Stimulated activated CD4-positive, alpha-beta T cell treated with anti-CD3 and anti-CD28 coated beads, Interleukin-4, amount 100 ng/mL, for 1 hour (primary cell): ENCODE measurements around the gene GPS2.
"Not testable (repeated sequence)": the region's sequence is repeated elsewhere in the genome, so short reads cannot be mapped to it uniquely, and the experiment has no call there.

ENCODE experiments used
- DNase-seq: peaks from one replicate; pipeline ENCODE4 v3.0.0-alpha.2; 2020

Gene GPS2

DNA sequence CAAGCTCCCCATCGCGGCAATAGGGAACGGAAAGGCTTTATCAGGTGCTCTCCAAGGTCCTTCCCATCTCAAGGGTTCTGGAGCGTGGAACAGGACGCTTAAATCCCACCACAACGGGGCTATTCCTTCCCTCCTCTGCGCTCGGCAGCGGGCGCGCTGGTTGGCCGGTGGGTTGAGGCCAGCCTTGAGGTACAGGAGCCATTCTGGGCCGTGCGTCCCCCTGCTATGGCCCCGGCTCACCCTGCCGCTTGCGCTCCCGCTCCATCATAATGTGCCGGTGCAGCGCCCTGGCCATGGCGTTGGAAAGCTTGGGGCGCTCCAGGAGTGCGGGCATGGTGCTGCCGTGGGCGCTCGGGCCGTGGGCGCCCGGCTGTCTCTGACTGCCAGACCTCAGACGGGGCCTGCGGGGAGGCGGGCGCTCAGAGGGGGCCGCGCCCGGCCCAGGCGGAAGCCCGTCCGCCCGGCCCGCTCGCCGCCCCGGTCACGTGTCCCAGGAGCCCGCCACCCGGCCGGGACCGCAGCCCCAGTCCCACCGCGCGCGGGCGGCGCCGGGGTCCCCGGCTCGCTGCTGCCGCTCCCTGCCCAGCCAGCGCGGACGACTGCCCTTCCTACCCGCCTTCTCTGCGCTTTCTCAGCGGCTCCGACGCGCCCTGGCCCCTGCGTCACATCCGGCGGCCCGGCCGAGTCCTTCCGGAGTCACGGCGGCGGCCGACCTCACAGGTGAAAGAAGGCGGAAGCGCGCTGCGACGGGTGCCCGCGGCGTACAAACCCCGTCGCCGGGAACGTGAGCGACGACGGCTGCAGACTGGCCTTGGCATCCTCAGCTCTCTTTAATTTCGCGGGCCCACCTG is at the start of gene GPS2:
GPS2 (minus strand) TSS at position 642 of the 851 bp plus-strand sequence; CDS start at position 334, 308 bp downstream.
- DNase-seq, result peak; percentile 95

- DNase-seq, result no peak
Observed at GRCh38 chr17:7363311-7363710, 48.2 kb upstream of the GPS2 start.

DNA sequence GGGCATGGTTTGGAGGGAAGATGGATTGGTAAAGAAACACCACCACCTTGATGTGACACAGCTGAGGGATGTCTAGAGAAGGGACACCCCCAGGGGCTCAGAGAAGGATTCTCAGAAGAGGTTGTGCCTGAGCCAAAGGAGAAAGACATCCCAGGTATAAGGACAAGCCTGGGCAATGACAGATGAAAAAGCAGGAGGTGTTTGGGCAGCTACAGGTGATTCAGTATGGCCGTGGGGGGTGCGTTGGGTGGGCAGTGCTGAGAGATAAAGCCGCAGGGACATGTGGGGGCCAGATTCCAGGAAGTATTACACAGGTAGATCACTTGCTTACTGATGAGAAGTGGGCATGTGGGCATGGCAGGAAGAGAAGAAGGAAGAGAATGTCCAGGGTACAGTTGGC is 46.7 kb upstream of the GPS2 start:
- DNase-seq, result no peak

DNA sequence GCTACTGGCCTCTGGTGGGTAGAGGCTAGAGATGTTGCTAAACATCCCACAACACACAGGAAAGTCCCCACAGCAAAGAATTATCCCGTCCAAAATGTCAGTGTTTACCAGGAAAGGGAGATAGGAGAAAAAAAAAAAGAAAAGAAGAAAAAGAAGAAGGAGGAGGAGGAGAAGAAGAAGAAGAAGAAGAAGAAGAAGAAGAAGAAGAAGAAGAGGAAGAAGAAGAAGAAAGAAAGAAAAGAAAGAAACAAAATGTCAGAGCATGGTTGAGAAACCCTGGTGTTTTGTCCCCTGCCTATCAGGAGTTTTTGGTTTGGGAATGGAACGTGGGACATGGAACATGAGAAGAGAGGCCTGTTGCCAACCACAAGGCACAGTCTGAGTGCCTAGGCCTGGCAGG is 42.2 kb upstream of the GPS2 start:
- no peak for DNase-seq

GRCh38 chr17:7356756-7357155 is 41.6 kb upstream of the GPS2 start:
- no peak for DNase-seq

- DNase-seq, result peak; percentile 84
Observed at GRCh38 chr17:7356072-7356549, 41.0 kb upstream of the GPS2 start.

- DNase-seq, result no peak
Observed at GRCh38 chr17:7355573-7355972, 40.4 kb upstream of the GPS2 start.

DNA sequence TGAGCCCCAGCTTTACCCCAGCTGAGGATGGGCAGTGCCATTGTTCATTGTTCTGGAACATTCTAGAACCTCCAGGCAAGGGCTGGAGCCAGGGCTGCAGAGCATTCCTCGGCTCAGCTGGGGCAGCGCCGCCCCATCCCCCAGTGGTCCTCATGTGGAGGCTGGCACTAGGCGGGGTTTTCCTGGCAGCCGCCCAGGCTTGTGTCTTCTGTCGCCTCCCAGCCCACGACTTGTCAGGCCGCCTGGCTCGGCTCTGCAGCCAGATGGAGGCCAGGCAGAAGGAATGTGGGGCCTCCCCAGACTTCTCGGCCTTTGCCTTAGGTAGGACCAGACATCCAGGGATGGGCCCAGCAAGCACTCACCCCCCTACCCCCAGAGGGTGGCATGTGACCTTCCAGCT is 39.9 kb upstream of the GPS2 start, which contains the start of gene TMEM95:
TMEM95 (plus strand) TSS at position 104 of the 400 bp plus-strand sequence; CDS start at position 153, 49 bp downstream.
- DNase-seq, result no peak

DNA sequence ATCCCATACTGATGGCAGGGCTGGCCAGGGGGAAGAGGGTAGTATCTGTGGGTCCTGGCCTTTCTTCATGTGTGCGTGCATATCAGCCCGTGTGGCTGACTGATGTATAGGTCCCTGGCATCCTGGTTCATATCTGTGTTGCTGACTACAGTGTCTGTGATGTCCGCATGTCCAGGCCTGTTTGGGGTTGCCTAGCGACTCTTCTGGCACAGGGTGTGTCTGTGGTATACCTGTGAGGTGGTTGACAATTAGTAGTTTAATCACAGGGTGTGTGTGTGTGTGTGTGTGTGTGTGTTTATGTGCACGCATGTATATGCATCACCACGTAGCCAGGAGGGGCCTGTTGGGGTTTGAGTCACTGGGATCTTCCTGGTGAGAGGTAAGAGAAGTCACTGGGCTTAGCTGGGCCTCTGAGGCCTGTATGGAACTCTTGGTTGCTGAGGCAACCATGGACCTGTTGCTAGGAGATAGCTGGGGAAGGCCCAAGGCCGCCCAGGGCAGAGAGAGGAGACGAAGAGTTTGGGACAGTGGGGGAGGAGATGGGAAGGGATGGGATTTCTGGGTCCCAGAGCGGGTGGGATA is 39.2 kb upstream of the GPS2 start:
- no peak for DNase-seq

DNA sequence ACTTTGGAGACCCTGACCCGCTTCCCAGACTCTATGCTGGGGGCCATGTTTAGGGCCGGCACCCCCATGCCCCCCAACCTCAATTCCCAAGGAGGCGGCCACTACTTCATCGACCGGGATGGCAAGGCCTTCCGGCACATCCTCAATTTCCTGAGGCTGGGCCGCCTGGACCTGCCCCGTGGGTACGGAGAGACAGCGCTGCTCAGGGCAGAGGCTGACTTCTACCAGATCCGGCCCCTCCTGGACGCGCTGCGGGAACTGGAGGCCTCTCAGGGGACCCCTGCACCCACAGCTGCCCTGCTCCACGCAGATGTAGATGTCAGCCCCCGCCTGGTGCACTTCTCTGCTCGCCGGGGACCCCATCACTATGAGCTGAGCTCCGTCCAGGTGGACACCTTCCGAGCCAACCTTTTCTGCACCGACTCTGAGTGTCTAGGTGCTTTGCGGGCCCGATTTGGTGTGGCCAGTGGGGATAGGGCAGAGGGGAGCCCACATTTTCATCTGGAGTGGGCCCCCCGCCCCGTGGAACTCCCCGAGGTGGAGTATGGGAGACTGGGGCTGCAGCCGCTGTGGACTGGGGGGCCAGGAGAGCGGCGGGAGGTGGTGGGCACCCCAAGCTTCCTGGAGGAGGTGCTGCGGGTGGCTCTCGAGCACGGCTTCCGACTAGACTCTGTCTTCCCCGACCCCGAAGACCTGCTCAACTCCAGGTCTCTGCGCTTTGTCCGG is 37.9 kb upstream of the GPS2 start:
- DNase-seq, result no peak

DNA sequence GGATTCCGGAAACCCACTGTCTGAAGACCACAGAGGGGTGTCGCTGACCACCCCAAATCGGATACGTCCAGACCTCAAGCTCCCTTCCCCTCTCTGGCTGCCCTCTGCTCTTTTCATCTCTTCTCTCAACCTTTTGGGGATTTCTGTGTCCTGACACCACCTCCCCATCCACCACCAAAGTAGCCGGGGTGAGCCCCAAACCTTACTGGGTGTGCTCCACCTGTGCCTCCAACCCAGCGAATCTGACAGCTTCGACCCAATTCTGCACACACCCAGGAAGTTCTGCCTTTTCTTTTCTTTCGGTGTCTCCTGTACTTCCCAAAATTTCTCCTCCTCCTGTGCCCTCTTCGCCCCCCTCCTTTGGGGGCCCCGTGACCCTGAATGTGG is 37.3 kb upstream of the GPS2 start:
- no peak for DNase-seq

- peak; percentile 68 for DNase-seq
Observed at GRCh38 chr17:7351665-7352502, 36.7 kb upstream of the GPS2 start, which contains the start of gene KCTD11. Gene KCTD11, plus strand, starts transcription at chr17:7352162.

DNA sequence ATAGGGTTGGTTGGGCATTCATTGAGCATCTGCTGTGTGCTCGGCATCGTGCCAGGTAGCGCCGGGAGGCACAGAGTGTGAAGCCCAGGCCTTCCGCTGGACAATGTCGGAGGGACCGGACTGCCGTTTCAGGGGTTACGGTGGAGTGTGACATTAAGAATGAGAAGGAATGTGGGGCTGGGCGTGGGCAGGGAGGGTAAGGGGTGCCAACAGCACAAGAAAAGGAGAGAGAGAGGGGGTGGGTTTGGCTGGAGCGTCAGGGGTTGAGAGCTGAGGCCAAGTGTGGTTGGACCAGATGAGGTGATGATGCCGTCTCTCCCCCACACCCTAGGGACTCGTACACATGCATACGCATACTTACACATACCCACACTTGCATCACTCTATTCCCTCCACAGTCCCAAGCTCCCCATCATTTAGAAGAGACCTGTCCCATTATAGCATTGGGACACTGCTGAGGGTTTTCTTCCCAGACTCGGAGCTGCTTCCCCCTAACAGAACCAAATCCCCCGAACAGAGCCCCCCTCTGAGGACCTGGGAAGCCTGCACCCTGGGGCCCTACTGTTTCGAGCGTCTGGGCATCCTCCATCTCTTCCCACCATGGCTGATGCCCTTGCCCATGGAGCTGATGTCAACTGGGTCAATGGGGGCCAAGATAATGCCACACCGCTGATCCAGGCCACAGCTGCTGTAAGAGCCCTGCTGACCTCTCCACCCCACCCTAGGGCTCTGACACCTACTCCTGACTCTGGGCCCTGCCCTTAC is 33.5 kb upstream of the GPS2 start:
- no peak for DNase-seq

DNA sequence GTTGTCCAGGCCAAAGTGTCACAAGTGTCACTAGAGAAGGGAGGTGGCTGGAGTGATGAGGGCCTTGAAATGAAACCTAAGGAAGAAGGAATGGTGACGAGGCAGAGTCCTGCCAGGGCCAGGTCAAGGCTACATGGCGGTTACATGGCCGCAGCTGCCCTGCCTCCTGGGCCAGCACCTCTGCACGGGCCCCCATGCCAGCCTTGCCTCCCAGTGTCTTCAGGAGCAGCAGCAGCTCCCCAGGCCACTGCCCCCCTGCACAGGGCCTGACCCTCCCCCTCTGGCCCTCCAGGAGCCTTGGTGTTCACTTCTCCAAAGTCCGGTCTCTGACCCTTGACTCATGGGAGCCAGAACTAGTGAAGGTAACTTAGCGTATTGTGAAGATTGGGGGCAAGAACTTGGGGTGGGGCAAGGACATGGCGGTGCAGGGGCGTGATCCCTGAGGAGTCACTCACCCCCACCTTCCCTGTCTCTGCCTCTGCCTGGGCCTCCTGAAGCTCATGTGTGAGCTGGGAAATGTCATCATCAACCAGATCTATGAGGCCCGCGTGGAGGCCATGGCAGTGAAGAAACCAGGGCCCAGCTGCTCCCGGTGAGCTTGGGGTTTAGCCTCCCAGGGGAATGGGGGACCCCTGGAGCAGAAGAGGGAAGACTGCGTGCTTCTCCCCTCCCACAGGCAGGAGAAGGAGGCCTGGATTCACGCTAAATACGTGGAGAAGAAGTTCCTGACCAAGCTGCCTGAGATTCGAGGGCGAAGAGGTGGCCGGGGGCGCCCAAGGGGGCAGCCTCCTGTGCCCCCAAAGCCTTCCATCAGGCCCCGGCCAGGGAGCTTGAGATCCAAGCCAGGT is 32.7 kb upstream of the GPS2 start:
- no peak for DNase-seq

DNA sequence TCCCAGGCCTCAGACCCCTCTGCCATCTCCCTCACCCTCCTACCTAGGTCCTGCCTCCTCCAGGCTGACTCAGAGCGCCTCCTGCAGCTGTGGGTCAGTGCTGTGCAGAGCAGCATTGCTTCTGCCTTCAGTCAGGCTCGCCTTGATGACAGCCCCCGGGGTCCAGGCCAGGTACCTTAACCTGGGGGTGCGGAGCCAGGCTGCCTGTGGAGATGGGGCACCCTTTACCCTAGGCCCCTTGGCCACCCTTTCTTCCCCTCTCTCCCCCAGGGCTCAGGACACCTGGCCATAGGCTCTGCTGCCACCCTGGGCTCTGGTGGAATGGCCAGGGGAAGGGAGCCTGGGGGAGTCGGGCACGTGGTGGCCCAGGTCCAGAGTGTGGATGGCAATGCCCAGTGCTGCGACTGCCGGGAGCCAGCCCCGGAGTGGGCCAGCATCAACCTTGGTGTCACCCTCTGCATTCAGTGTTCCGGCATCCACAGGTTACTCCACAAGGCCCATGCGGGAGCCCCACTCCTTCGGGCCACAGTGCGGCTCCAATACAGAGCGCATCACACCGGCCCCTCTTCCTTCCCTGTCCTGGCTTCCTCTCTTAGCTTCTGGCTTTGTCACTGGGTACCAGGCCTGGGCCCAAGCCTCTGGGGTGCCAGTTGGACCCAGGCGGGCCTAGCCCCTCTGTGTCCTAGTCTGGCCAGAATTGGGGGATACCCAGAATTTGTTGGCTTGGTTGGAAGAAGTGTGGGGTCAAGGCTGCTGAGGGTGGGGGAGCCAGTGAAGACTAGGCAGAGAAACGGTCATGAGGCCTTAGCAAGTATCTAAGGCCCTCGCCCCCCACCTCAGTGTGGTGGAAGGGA is 31.8 kb upstream of the GPS2 start:
- DNase-seq, result no peak

DNA sequence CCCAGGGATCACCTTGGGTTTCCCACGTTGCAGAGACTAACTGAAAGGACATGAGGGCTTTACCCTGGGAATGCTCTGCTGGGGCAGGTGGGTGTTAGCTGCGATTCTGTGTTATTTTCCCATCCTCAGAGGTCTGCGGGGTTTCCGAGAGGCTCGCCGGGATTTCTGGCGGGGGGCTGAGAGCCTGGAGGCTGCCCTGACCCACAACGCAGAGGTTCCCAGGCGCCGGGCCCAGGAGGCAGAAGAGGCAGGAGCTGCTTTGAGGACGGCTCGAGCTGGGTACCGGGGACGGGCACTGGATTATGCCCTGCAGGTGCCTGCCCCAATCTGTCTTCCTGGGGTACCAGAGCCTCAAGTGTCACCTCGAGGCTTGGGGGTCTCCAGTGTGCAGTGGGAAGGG is 28.1 kb upstream of the GPS2 start:
- no peak for DNase-seq

DNA sequence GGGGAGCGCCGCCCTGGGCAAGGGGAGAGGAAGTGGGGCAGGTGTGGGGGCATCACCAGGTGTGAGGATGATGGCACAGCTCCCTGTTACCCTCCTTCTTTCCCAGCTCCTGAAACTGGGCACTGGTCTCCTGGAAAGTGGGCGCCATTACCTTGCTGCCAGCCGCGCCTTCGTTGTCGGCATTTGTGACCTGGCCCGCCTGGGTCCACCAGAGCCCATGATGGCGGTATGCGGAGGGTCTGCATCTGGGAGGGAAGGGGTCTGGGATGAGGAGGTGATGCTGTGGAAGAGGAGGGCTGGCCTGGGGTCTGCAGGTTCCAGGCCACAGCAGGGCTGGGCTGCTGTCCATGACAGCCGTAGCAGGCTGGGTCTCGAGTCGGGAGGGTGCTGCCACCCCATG is 26.7 kb upstream of the GPS2 start:
- DNase-seq, result no peak

DNA sequence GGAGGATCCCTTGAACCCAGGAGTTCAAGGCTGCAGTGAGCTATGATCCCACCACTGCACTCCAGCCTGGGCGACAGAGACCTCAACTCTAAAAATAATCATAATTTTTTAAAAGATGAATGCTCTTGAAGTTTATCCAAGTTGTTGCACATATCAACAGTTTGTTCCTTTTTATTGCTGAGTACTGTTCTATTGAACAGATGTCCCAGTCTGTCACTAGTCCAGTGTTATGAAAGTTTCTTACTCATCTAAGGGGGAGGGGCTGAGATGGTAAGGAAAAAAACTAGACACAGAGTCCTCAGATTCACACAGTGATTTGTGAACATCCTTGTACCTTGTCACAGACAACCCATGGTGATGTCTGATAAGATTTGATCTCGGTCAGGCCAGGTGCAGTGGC is 25.0 kb upstream of the GPS2 start:
- no peak for DNase-seq

DNA sequence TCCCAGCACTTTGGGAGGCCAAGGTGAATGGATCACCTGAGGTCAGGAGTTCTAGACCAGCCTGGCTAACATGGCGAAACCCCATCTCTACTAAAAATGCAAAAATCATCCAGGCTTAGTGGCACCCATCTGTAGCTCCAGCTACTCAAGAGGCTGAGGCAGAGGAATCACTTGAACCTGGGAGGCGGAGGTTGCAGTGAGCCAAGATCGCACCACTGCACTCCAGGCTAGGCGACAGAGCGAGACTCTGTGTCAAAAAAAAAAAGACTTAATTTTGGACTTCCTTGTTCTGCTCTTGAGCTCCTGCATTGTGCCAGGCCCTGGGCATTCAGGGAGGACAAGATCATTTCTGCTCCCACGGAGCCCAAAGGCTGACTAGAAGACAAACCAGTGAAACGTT is 22.4 kb upstream of the GPS2 start:
- DNase-seq, result not testable (repeated sequence)
